ENCODE results near the gene RBP3.

RBP3 gene

GRCh38 chr10:47400786-47401185, 52.6 kb downstream of the RBP3 start:
- TF ChIP-seq BACH2 (CRISPR knock-in tag; IDR thresholded peaks at IDR 0.05; ENCODE audit: borderline replicate concordance) (no peak), ARNTL (CRISPR knock-in tag; IDR thresholded peaks at IDR 0.05; ENCODE audit: borderline replicate concordance, low read depth) (no peak), ZFP3 (CRISPR knock-in tag; IDR thresholded peaks at IDR 0.05) (no peak), ZFP30 (CRISPR knock-in tag; IDR thresholded peaks at IDR 0.05) (no peak), CSRNP3 (CRISPR knock-in tag; IDR thresholded peaks at IDR 0.05) (no peak), PATZ1 (CRISPR knock-in tag; IDR thresholded peaks at IDR 0.05; ENCODE audit: borderline replicate concordance) (no peak), ESRRG (CRISPR knock-in tag; IDR thresholded peaks at IDR 0.05) (no peak), ISL1 (CRISPR knock-in tag; IDR thresholded peaks at IDR 0.05) (no peak), TSHZ2 (CRISPR knock-in tag; IDR thresholded peaks at IDR 0.05) (no peak), ZNF565 (CRISPR knock-in tag; conservative IDR thresholded peaks at IDR 0.05; ENCODE audit: low read depth) (no peak)
- no peak for ATAC-seq

GRCh38 chr10:47401210-47401609, 53.0 kb downstream of the RBP3 start:
- TF ChIP-seq ZNF70 (CRISPR knock-in tag; IDR thresholded peaks at IDR 0.05) (no peak), ZFP30 (CRISPR knock-in tag; IDR thresholded peaks at IDR 0.05) (no peak), ZFP3 (CRISPR knock-in tag; IDR thresholded peaks at IDR 0.05) (no peak), PATZ1 (CRISPR knock-in tag; IDR thresholded peaks at IDR 0.05; ENCODE audit: borderline replicate concordance) (no peak)
- no peak for ATAC-seq

- no peak for TF ChIP-seq POU6F1 (CRISPR knock-in tag; IDR thresholded peaks at IDR 0.05; ENCODE audit: borderline replicate concordance, low read depth)
- no peak for TF ChIP-seq PATZ1 (CRISPR knock-in tag; IDR thresholded peaks at IDR 0.05; ENCODE audit: borderline replicate concordance)
- TF ChIP-seq CSDC2 (CRISPR knock-in tag; IDR thresholded peaks at IDR 0.05): no peak
- no peak for TF ChIP-seq ISL1 (CRISPR knock-in tag; IDR thresholded peaks at IDR 0.05)
- no peak for TF ChIP-seq CREB5 (CRISPR knock-in tag; IDR thresholded peaks at IDR 0.05; ENCODE audit: low read depth)
- TF ChIP-seq ZNF70 (CRISPR knock-in tag; IDR thresholded peaks at IDR 0.05): no peak
- no peak for TF ChIP-seq TOX (CRISPR knock-in tag; IDR thresholded peaks at IDR 0.05; ENCODE audit: borderline replicate concordance)
- no peak for TF ChIP-seq ZNF565 (CRISPR knock-in tag; conservative IDR thresholded peaks at IDR 0.05; ENCODE audit: low read depth)
- TF ChIP-seq OSR1 (CRISPR knock-in tag; IDR thresholded peaks at IDR 0.05): no peak
- no peak for TF ChIP-seq ESRRG (CRISPR knock-in tag; IDR thresholded peaks at IDR 0.05)
- no peak for TF ChIP-seq SNAI2 (CRISPR knock-in tag; IDR thresholded peaks at IDR 0.05)
- no peak for TF ChIP-seq ZNF8 (CRISPR knock-in tag; IDR thresholded peaks at IDR 0.05)
- TF ChIP-seq PPARA (CRISPR knock-in tag; IDR thresholded peaks at IDR 0.05; ENCODE audit: borderline replicate concordance): no peak
- TF ChIP-seq GLIS3 (CRISPR knock-in tag; IDR thresholded peaks at IDR 0.05): no peak
- no peak for TF ChIP-seq RARB (CRISPR knock-in tag; IDR thresholded peaks at IDR 0.05)
- ATAC-seq: no peak
These were observed 53.9 kb downstream of the RBP3 start for GRCh38 chr10:47401874-47402640.

Data from SK-N-SH treated with all-trans-retinoic acid at 6 μM for 48 hours (cell line).